A549 (cell line): Measurements from ENCODE around the gene MLH3. TPM values are rescaled to one million over a fixed set of nuclear protein-coding genes. Genes with fewer than 3 reads are reported as not detected.

ENCODE experiments used
- ATAC-seq, 2 experiments: fragments of 200-7000 bp in 1 of 2; fragments of >200 bp in 1 of 2; cut with Nextera tagmentation in 1 of 2; cut with Tn5 transposase in 1 of 2; 3 replicates each; pipeline versions ENCODE4 v1.8.0 to v1.9.1; 2018 to 2020; ENCODE audit warnings: mild to moderate bottlenecking in 1 of 2, moderate library complexity in 1 of 2
- CTCF ChIA-PET: fragments of 300-600 bp; sonication (Branson Sonifier 250); formaldehyde crosslinking; extraction: SDS; loops from one replicate; lab custom pipeline; 2021; ENCODE audit warnings: antibody characterized with exemption, inconsistent platforms; lab: Yijun Ruan, JAX
- POLR2A ChIA-PET: fragments of 350-600 bp; formaldehyde crosslinking; extraction: SDS; loops from one replicate; lab custom pipeline; 2021; ENCODE audit warnings: antibody characterized with exemption, inconsistent platforms; lab: Yijun Ruan, JAX
- DNase-seq, 2 experiments: peaks; one replicate each; pipeline versions ENCODE4 v3.0.0 to v3.0.0-alpha.2; 2011 to 2016; ENCODE audit warnings: low read depth in 1 of 2, low spot score in 1 of 2
- FAIRE-seq: peaks from 2 replicates; lab custom pipeline; 2011; peaks lifted over from hg19 to GRCh38; lab: Jason Lieb, UNC
- H3K27ac ChIP-seq, 2 experiments: fragments of >200 bp; sonication (Bioruptor Twin); formaldehyde crosslinking; 3 replicates each; pipeline ENCODE4 v1.5.1; 2016 to 2017
- H3K4me1 ChIP-seq: fragments of >200 bp; sonication (Bioruptor Twin); formaldehyde crosslinking; 3 replicates; pipeline ENCODE4 v1.6.1; 2016
- H3K4me2 ChIP-seq: fragments of >200 bp; sonication (Bioruptor Twin); formaldehyde crosslinking; 3 replicates; pipeline ENCODE4 v1.6.1; 2016
- H3K4me3 ChIP-seq: fragments of >200 bp; sonication (Bioruptor Twin); formaldehyde crosslinking; 3 replicates; pipeline ENCODE4 v1.5.1; 2016
- H3K9me3 ChIP-seq: fragments of >200 bp; sonication (Bioruptor Twin); formaldehyde crosslinking; 3 replicates; pipeline ENCODE4 v1.6.1; 2016
- BCL3 ChIP-seq: fragments of >200 bp; sonication (Bioruptor Twin); formaldehyde crosslinking; IDR thresholded peaks from 3 replicates; pipeline ENCODE4 v1.6.1; 2016
- CBX2 ChIP-seq: fragments of 200-600 bp; sonication (generic); IDR thresholded peaks from 2 replicates; pipeline ENCODE4 v1.6.1; 2016; ENCODE audit warnings: low read depth, mild to moderate bottlenecking, borderline replicate concordance
- CEBPB ChIP-seq, 2 experiments: fragments of >200 bp in 1 of 2; sonication (Bioruptor Twin) in 1 of 2; formaldehyde crosslinking in 1 of 2; IDR thresholded peaks; 2 replicates each; pipeline ENCODE4 v1.6.1; 2012 to 2016
- CHD2 ChIP-seq: fragments of 150-350 bp; IDR thresholded peaks from 2 replicates; pipeline ENCODE4 v1.6.1; 2014; ENCODE audit warnings: low read length; ENCODE audit not compliant: partially characterized antibody
- E2F6 ChIP-seq: IDR thresholded peaks from 2 replicates; pipeline ENCODE4 v1.6.1; 2012; ENCODE audit warnings: low read depth, borderline replicate concordance
- EP300 ChIP-seq, 2 experiments: fragments of >200 bp; sonication (Bioruptor Twin); formaldehyde crosslinking; IDR thresholded peaks; 2 replicates in 1 of 2; 3 replicates in 1 of 2; pipeline ENCODE4 v1.6.1; 2016 to 2017
- FOSB ChIP-seq: fragments of 250-450 bp; sonication (Bioruptor Pico); IDR thresholded peaks from 2 replicates; pipeline ENCODE4 v1.5.0; 2020; ENCODE audit warnings: mild to moderate bottlenecking, moderate library complexity
- FOSL2 ChIP-seq, 2 experiments: fragments of 450-650 bp in 1 of 2; fragments of >200 bp in 1 of 2; sonication (Bioruptor Twin) in 1 of 2; formaldehyde crosslinking; IDR thresholded peaks; 2 replicates each; pipeline versions ENCODE4 v1.5.0 to v1.6.1; 2016 to 2020; ENCODE audit warnings: mild to moderate bottlenecking in 1 of 2, moderate library complexity in 1 of 2
- GATA3 ChIP-seq: IDR thresholded peaks from 2 replicates; pipeline ENCODE4 v1.6.1; 2012; ENCODE audit warnings: borderline replicate concordance
- HOXA7 ChIP-seq: fragments of 250-450 bp; sonication (Bioruptor Pico); IDR thresholded peaks from 2 replicates; pipeline ENCODE4 v1.5.0; 2020; ENCODE audit warnings: mild to moderate bottlenecking, moderate library complexity
- HOXB13 ChIP-seq: fragments of 250-450 bp; sonication (Bioruptor Pico); IDR thresholded peaks from 2 replicates; pipeline ENCODE4 v1.5.0; 2020; ENCODE audit warnings: low read depth, mild to moderate bottlenecking, moderate library complexity
- JUN ChIP-seq, 2 experiments: fragments of >200 bp; sonication (Bioruptor Twin); formaldehyde crosslinking; IDR thresholded peaks; 2 replicates in 1 of 2; 3 replicates in 1 of 2; pipeline ENCODE4 v1.6.1; 2016 to 2017
- KDM5A ChIP-seq: fragments of 200-600 bp; sonication (generic); IDR thresholded peaks from 2 replicates; pipeline ENCODE4 v1.6.1; 2016; ENCODE audit warnings: antibody characterized with exemption, mild to moderate bottlenecking
- MAX ChIP-seq: IDR thresholded peaks from 2 replicates; pipeline ENCODE4 v1.6.1; 2012
- NFE2L2 ChIP-seq: fragments of 150-350 bp; conservative IDR thresholded peaks from 2 replicates; pipeline ENCODE4 v1.6.1; 2014; ENCODE audit warnings: low read length
- NR3C1 ChIP-seq: fragments of >200 bp; sonication (Bioruptor Twin); formaldehyde crosslinking; IDR thresholded peaks from 3 replicates; pipeline ENCODE4 v1.6.1; 2017
- PBX3 ChIP-seq: IDR thresholded peaks from 2 replicates; pipeline ENCODE4 v1.6.1; 2012
- POLR2A ChIP-seq: IDR thresholded peaks from 2 replicates; pipeline ENCODE4 v1.6.1; 2012; ENCODE audit warnings: mild to moderate bottlenecking, low read length
- RARB ChIP-seq: fragments of 250-450 bp; sonication (Bioruptor Pico); IDR thresholded peaks from 2 replicates; pipeline ENCODE4 v1.8.0; 2021; ENCODE audit warnings: mild to moderate bottlenecking, moderate library complexity
- RCOR1 ChIP-seq: fragments of 150-350 bp; IDR thresholded peaks from 2 replicates; pipeline ENCODE4 v1.6.1; 2014; ENCODE audit warnings: antibody characterized with exemption, low read length, low read depth
- RFX5 ChIP-seq: fragments of 450-650 bp; IDR thresholded peaks from 2 replicates; pipeline ENCODE4 v1.7.1; 2014; ENCODE audit warnings: antibody characterized with exemption, mild to moderate bottlenecking, moderate library complexity
- RNF2 ChIP-seq: fragments of 200-600 bp; sonication (generic); IDR thresholded peaks from 2 replicates; pipeline ENCODE4 v1.6.1; 2016; ENCODE audit warnings: low read depth, mild to moderate bottlenecking, antibody characterized with exemption, moderate library complexity, borderline replicate concordance
- SMC3 ChIP-seq: fragments of >200 bp; sonication (Bioruptor Twin); formaldehyde crosslinking; IDR thresholded peaks from 3 replicates; pipeline ENCODE4 v1.6.1; 2018; ENCODE audit warnings: inconsistent platforms
- SREBF2 ChIP-seq: fragments of 450-650 bp; IDR thresholded peaks from 2 replicates; pipeline ENCODE4 v1.6.1; 2014; ENCODE audit warnings: mild to moderate bottlenecking, moderate library complexity
- TP53 ChIP-seq: fragments of 250-450 bp; sonication (Bioruptor Pico); IDR thresholded peaks from 2 replicates; pipeline ENCODE4 v1.5.0; 2021; ENCODE audit warnings: mild to moderate bottlenecking, moderate library complexity
- USF2 ChIP-seq: fragments of 450-650 bp; IDR thresholded peaks from 2 replicates; pipeline ENCODE4 v1.6.1; 2014; ENCODE audit warnings: antibody characterized with exemption
- ZFP36 ChIP-seq: fragments of 450-650 bp; IDR thresholded peaks from 2 replicates; pipeline ENCODE4 v1.6.1; 2014; ENCODE audit warnings: borderline replicate concordance; ENCODE audit not compliant: partially characterized antibody
- ZNF302 ChIP-seq: fragments of 250-450 bp; sonication (Bioruptor Pico); IDR thresholded peaks from 2 replicates; pipeline ENCODE4 v1.9.0; 2021; ENCODE audit warnings: inconsistent platforms, mild to moderate bottlenecking, moderate library complexity
- whole genome bisulfite sequencing: methylation state at CpG from one replicate; pipeline ENCODE4 v1.1.6; 2017; ENCODE audit errors: missing lambda C conversion rate; 5-methylcytosine and 5-hydroxymethylcytosine counted together
- polyA plus RNA-seq, 4 experiments: library from polyadenylated mRNA; depleted of rRNA in 3 of 4; stranded (reverse); fragments of >200 nt; fragmentation: RNase III in 1 of 4; extraction: RNeasy Plus Mini Kit Qiagen cat#74134 plus additional on column Dnase treatment in 1 of 4; gene quantifications; 2 replicates in 3 of 4; 3 replicates in 1 of 4; pipeline ENCODE4 v1.2.3, GENCODE V29; 2011 to 2017

MLH3 gene
- polyA plus RNA-seq, 2 of the 4 experiments (the other 2 are of a cell fraction) = 15.2 to 32.3 TPM

- no peak for FAIRE-seq
- ATAC-seq = peak in 1 of 2 experiments; percentile 30; a peak in 4 of 6 replicates
- CTCF ChIA-PET = interaction anchor here (0.5 to 2.8 kb wide), 9 partner anchors 15 to 102 kb away, joined by 3 to 12 read pairs (median 6); no protein-coding TSS in a partner anchor
Measured at GRCh38 chr14:75003250-75004027, 47.8 kb downstream of the MLH3 start.

GRCh38 chr14:75002392-75003249 lies 48.6 kb downstream of the MLH3 start, which contains the start of gene EIF2B2:
TSS of gene EIF2B2 (plus strand) at chr14:75002921. CDS start at chr14:75002991, 70 bp downstream.
- peaks cover 8% of the 10 kb centered on the region; the same call in 2 of the 3 replicates for H3K4me1 ChIP-seq
- peak; percentile 32 for FAIRE-seq
- TF ChIP-seq CBX2 (no peak), EP300 (IDR thresholded peaks at IDR 0.05) (no peak), NFE2L2 (no peak), USF2 (peak; percentile 57), TP53 (no peak), POLR2A (peak; percentile 47), RARB (CRISPR knock-in tag) (no peak), CHD2 (no peak), KDM5A (peak; percentile 78), CEBPB (IDR thresholded peaks at IDR 0.05) (no peak), SREBF2 (no peak), E2F6 (peak; percentile 61), JUN (IDR thresholded peaks at IDR 0.05) (peak in 1 of 2 experiments; percentile 73; a peak in 3 of 5 replicates), GATA3 (no peak), SMC3 (no peak), NR3C1 (no peak), FOSL2 (IDR thresholded peaks at IDR 0.05) (no peak), FOSL2 (CRISPR knock-in tag; IDR thresholded peaks at IDR 0.05) (no peak), RCOR1 (no peak), FOSB (no peak), BCL3 (no peak), ZNF302 (CRISPR knock-in tag) (no peak), RFX5 (0 out of 2 replicates have a peak, but pooled peaks have one; percentile 45), HOXA7 (no peak), PBX3 (peak; percentile 71; the same call in 1 of the 2 replicates), MAX (peak; percentile 84), HOXB13 (no peak), ZFP36 (peak; percentile 5)
- TF ChIP-seq, all 56 proteins: peak for 9
- Histone ChIP-seq H3K9me3 (peaks cover 7% of the 10 kb centered on the region; the same call in 1 of the 3 replicates), H3K4me2 (peak within 1 kb of the TSS; percentile 82), H3K4me3 (peak within 1 kb of the TSS; percentile 82), H3K27ac (peak within 1 kb of the TSS; percentile 81 to 90)
- DNase-seq (peak; percentile 95), ATAC-seq (peak; percentile 97 to 99)
- WGBS = 3% methylated on average over 49 of the region's 66 CpGs
- POLR2A ChIA-PET = interaction anchor here (1.1 to 1.4 kb wide), 2 partner anchors 12 to 104 kb away, joined by 3 to 4 read pairs; no protein-coding TSS in a partner anchor
- CTCF ChIA-PET = interaction anchor here (0.5 to 2.8 kb wide), 7 partner anchors 15 to 101 kb away, joined by 3 to 12 read pairs (median 6); no protein-coding TSS in a partner anchor

More at GRCh38 chr14:75003250-75004027, 47.8 kb downstream of the MLH3 start:
- POLR2A ChIA-PET = interaction anchor here (1.0 to 1.4 kb wide), 3 partner anchors 11 to 123 kb away, joined by 3 to 4 read pairs (median 3); partner anchors contain the start of gene NEK9
- peak overlapping the region; percentile 81 to 90 for H3K27ac ChIP-seq
- TF ChIP-seq KDM5A (peak; percentile 42), RNF2 (no peak)
- no peak for DNase-seq
- H3K4me1 ChIP-seq = peaks cover 8% of the 10 kb centered on the region; the same call in 2 of the 3 replicates
- peak overlapping the region; percentile 82 for H3K4me2 ChIP-seq
- peak overlapping the region; percentile 82 for H3K4me3 ChIP-seq
- 12% methylated on average over 17 of the region's 18 CpGs for WGBS
- peaks cover 7% of the 10 kb centered on the region; the same call in 1 of the 3 replicates for H3K9me3 ChIP-seq
